Measurements from ENCODE around the gene LGALS9. TPM values are rescaled to one million over a fixed set of nuclear protein-coding genes. Genes with fewer than 3 reads are reported as not detected.
"Not testable (repeated sequence)": the region's sequence is repeated elsewhere in the genome, so short reads cannot be mapped to it uniquely, and the experiment has no call there.

LGALS9 gene
- total and polyA plus RNA-seq, 7 donors, result 17.8 to 476 (median 33.2) TPM

DNA sequence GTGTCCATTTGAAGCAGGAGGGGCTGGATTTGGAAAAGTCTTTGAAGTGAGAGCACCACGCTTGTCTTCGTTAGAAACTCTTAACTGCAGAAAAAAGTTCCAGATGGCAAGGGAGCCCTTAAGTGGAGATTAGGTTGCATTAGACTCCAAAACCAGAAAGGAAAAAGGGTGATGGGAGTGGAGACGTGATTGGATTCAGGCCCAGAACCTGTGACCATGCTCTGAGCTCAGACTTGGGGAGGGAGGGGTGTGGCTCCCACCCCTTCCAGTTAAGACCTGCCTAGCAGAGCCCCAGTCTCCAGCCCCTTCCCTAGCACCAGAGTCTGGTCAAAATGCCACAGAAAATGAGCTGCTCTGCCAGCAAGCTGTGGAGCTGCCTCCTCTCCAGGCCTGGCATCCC, 6.4 kb upstream of the LGALS9 start:
- Histone ChIP-seq H3K9me3 (no peaks in the 10 kb centered on the region), H3K27me3 (no peaks in the 10 kb centered on the region), H3K36me3 (peaks cover 4 to 63% (median 25%) of the 10 kb centered on the region in 4 donors), H3K27ac (no peak overlapping the region), H3K4me1 (no peaks in the 10 kb centered on the region), H3K4me3 (no peak overlapping the region)
- WGBS, 2 donors, result 91 to 93% methylated on average over 3 of the region's 3 CpGs
- no peak for DNase-seq
- intact Hi-C loops (cut with DNase I), result no loop called here
- TF ChIP-seq, protein P1, sequence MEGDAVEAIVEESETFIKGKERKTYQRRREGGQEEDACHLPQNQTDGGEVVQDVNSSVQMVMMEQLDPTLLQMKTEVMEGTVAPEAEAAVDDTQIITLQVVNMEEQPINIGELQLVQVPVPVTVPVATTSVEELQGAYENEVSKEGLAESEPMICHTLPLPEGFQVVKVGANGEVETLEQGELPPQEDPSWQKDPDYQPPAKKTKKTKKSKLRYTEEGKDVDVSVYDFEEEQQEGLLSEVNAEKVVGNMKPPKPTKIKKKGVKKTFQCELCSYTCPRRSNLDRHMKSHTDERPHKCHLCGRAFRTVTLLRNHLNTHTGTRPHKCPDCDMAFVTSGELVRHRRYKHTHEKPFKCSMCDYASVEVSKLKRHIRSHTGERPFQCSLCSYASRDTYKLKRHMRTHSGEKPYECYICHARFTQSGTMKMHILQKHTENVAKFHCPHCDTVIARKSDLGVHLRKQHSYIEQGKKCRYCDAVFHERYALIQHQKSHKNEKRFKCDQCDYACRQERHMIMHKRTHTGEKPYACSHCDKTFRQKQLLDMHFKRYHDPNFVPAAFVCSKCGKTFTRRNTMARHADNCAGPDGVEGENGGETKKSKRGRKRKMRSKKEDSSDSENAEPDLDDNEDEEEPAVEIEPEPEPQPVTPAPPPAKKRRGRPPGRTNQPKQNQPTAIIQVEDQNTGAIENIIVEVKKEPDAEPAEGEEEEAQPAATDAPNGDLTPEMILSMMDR (IDR thresholded peaks at IDR 0.05), result no peak
- TF ChIP-seq POLR2A (IDR thresholded peaks at IDR 0.05) (no peak), EP300 (IDR thresholded peaks at IDR 0.05) (no peak), POLR2AphosphoS5 (IDR thresholded peaks at IDR 0.05) (no peak)

DNA sequence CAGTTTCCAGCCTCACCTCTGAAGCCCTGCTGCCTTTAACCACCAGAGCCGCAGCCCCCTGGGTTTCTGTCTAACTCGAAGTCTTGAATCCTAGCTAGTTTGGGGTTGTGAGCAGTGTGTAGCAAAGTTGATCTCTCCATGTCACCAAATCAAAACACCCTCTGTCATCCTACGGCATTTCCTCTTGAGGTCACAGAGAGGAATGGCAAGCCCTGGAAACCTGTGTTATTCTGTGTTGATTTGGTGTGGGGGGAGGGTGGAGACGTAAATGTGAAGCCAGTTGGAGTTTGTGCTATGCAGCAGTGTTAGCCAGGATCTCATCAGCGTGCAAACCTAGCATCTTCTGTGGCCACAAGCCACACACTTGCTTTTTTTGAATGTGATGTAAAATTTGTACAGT, 5.1 kb upstream of the LGALS9 start:
- no peak overlapping the region for H3K4me3 ChIP-seq
- H3K27ac ChIP-seq, result no peak overlapping the region
- no peak for TF ChIP-seq POLR2A (IDR thresholded peaks at IDR 0.05)
- TF ChIP-seq, protein P1 (IDR thresholded peaks at IDR 0.05), result no peak
- TF ChIP-seq POLR2AphosphoS5 (IDR thresholded peaks at IDR 0.05), result no peak
- TF ChIP-seq EP300 (IDR thresholded peaks at IDR 0.05), result no peak
- H3K9me3 ChIP-seq, result no peaks in the 10 kb centered on the region
- intact Hi-C loops (cut with DNase I), result no loop called here
- H3K36me3 ChIP-seq, result peaks cover 4 to 50% (median 16%) of the 10 kb centered on the region in 4 donors
- H3K27me3 ChIP-seq, result no peaks in the 10 kb centered on the region
- 94 to 95% methylated on average over 5 of the region's 5 CpGs for WGBS, 2 donors
- DNase-seq, result no peak
- no peaks in the 10 kb centered on the region for H3K4me1 ChIP-seq

DNA sequence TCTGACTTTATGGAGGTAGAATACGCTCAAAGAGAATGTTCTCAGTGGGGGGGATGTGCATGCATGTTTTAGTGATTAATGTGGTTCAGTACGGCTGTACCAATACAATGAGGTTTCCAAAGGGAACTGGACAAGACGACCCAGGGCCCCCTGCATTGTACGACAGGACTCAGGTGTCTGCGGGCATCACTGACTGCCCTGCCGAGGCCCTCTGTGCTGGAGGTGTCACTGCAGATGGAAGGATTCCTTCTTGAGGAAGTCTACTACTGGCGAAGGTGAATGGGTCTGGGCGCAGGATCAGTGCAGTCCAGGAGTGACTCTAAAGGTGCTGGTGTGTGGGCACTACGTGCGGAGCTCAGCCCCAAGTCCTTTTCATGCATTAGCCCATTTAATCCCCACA, 3.5 kb upstream of the LGALS9 start:
- H3K4me1 ChIP-seq, result peaks cover 0 to 7% (median 4%) of the 10 kb centered on the region in 4 donors
- TF ChIP-seq, protein P1 (IDR thresholded peaks at IDR 0.05), result no peak
- no peak for TF ChIP-seq POLR2AphosphoS5 (IDR thresholded peaks at IDR 0.05)
- TF ChIP-seq POLR2A (IDR thresholded peaks at IDR 0.05), result no peak
- no peak for TF ChIP-seq EP300 (IDR thresholded peaks at IDR 0.05)
- no peak overlapping the region for H3K27ac ChIP-seq
- no peak overlapping the region for H3K4me3 ChIP-seq
- intact Hi-C loops (cut with DNase I), result no loop called here
- WGBS, 2 donors, result 94 to 96% methylated on average over 10 of the region's 10 CpGs
- no peaks in the 10 kb centered on the region for H3K27me3 ChIP-seq
- DNase-seq, result no peak
- H3K9me3 ChIP-seq, result no peaks in the 10 kb centered on the region
- H3K36me3 ChIP-seq, result peaks cover 0 to 33% (median 4%) of the 10 kb centered on the region in 4 donors

DNA sequence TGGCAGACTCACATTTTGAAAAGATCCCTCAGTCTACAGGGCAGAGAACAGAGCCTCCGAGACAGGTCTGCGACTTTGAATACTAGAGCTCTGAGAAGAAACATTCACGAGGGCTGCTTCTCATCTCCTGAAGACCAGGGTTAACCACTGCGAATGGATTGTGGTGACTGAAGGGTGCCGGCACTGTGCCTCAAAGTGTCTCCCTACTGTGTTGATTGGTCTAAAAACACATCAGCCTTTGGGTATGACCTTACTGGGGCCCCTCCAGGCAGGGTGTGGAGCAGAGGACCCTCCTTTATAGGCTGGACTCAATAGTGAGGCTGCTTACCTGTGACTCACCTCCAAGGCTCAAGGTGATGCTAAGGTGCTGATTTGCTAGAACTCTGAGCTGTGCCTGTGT, 2.6 kb upstream of the LGALS9 start:
- H3K27ac ChIP-seq, result no peak overlapping the region
- H3K36me3 ChIP-seq, result peaks cover 0 to 25% (median 1%) of the 10 kb centered on the region in 4 donors
- WGBS, 2 donors, result 88 to 93% methylated on average over 5 of the region's 5 CpGs
- H3K4me1 ChIP-seq, result peaks cover 0 to 15% (median 12%) of the 10 kb centered on the region in 4 donors
- TF ChIP-seq, protein P1 (IDR thresholded peaks at IDR 0.05), result no peak
- TF ChIP-seq POLR2AphosphoS5 (IDR thresholded peaks at IDR 0.05), result no peak
- TF ChIP-seq POLR2A (IDR thresholded peaks at IDR 0.05), result no peak
- TF ChIP-seq EP300 (IDR thresholded peaks at IDR 0.05), result no peak
- intact Hi-C loops (cut with DNase I), result no loop called here
- no peak for DNase-seq
- no peaks in the 10 kb centered on the region for H3K9me3 ChIP-seq
- no peak overlapping the region for H3K4me3 ChIP-seq
- no peaks in the 10 kb centered on the region for H3K27me3 ChIP-seq

DNA sequence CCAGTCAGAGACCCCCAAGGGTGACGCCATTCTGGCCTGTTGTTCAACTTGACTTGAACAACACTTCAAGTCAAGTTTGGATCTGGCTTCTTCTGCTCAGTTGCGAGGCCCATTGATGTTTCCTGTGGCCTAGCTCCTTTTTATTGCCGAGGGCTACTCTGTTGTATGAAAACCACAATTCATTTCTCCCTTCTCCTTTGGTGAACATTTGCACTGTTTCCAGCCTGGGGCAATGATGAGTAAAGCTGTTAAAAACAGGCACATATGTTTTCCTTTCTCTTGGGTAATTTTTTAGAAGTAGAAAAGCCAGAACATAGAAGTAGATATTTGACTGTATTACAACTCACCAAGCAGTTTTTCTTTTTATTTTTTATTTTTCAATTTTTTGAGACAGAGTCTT, 1.7 kb upstream of the LGALS9 start:
- intact Hi-C loops (cut with DNase I), result not testable (repeated sequence)
- WGBS, 2 donors, result 90 to 96% methylated on average over 3 of the region's 3 CpGs

More for the DNA sequence above, 1.7 kb upstream of the LGALS9 start:
- not testable (repeated sequence) for H3K4me3 ChIP-seq, H3K9me3 ChIP-seq, H3K27me3 ChIP-seq, H3K27ac ChIP-seq, DNase-seq
- Histone ChIP-seq H3K36me3 (peaks cover 0 to 16% (median 0%) of the 10 kb centered on the region in 4 donors), H3K4me1 (peaks cover 0 to 24% (median 21%) of the 10 kb centered on the region in 4 donors)
